Trophoblast cell (in vitro differentiated cells and primary cell): Measurements from ENCODE around the gene RNMT.

ENCODE experiments used
- DNase-seq, 2 donors: peaks; one replicate each; pipeline ENCODE4 v3.0.0-alpha.2; 2016
- H2AFZ ChIP-seq: 2 replicates; pipeline ENCODE4 v1.6.1; 2013; ENCODE audit warnings: low read length, moderate library complexity, mild to moderate bottlenecking; ENCODE audit not compliant: insufficient read depth, poor library complexity
- H2AK5ac ChIP-seq: 2 replicates; pipeline ENCODE4 v1.6.1; 2013; ENCODE audit warnings: mild to moderate bottlenecking, low read length
- H2BK120ac ChIP-seq: 2 replicates; pipeline ENCODE4 v1.6.1; 2013; ENCODE audit warnings: low read length, mild to moderate bottlenecking, moderate library complexity; ENCODE audit not compliant: insufficient read depth, poor library complexity
- H2BK12ac ChIP-seq: 2 replicates; pipeline ENCODE4 v1.6.1; 2013; ENCODE audit warnings: mild to moderate bottlenecking, low read length, moderate library complexity
- H2BK5ac ChIP-seq: 2 replicates; pipeline ENCODE4 v1.6.1; 2013; ENCODE audit warnings: low read length, low read depth, moderate library complexity, mild to moderate bottlenecking; ENCODE audit not compliant: poor library complexity
- H3K14ac ChIP-seq: 2 replicates; pipeline ENCODE4 v1.6.1; 2013; ENCODE audit warnings: mild to moderate bottlenecking, low read length
- H3K18ac ChIP-seq: 2 replicates; pipeline ENCODE4 v1.6.1; 2013; ENCODE audit warnings: mild to moderate bottlenecking, low read length
- H3K23ac ChIP-seq: 2 replicates; pipeline ENCODE4 v1.6.1; 2013; ENCODE audit warnings: low read length
- H3K27ac ChIP-seq: 2 replicates; pipeline ENCODE4 v1.5.1; 2013; ENCODE audit warnings: low read depth, mild to moderate bottlenecking, inconsistent platforms, low read length, moderate library complexity
- H3K27me3 ChIP-seq: 2 replicates; pipeline ENCODE4 v1.6.1; 2013; ENCODE audit warnings: inconsistent platforms, mild to moderate bottlenecking, low read length, moderate library complexity; ENCODE audit not compliant: insufficient read depth
- H3K36me3 ChIP-seq, 2 experiments: 1 replicate in 1 of 2; 2 replicates in 1 of 2; pipeline ENCODE4 v1.6.1; 2013; ENCODE audit warnings: low read length in 2 of 2, mild to moderate bottlenecking in 2 of 2, moderate library complexity in 1 of 2; ENCODE audit not compliant: insufficient read depth in 2 of 2, control insufficient read depth in 1 of 2
- H3K4ac ChIP-seq: 2 replicates; pipeline ENCODE4 v1.6.1; 2013; ENCODE audit warnings: low read depth, mild to moderate bottlenecking, low read length, moderate library complexity
- H3K4me1 ChIP-seq, 2 experiments: 1 replicate in 1 of 2; 2 replicates in 1 of 2; pipeline ENCODE4 v1.6.1; 2013; ENCODE audit warnings: low read length in 2 of 2, mild to moderate bottlenecking in 2 of 2, moderate library complexity in 1 of 2; ENCODE audit not compliant: insufficient read depth in 2 of 2, control insufficient read depth in 1 of 2
- H3K4me2 ChIP-seq: 2 replicates; pipeline ENCODE4 v1.6.1; 2013; ENCODE audit warnings: inconsistent platforms, mild to moderate bottlenecking, low read length, moderate library complexity
- H3K4me3 ChIP-seq: 2 replicates; pipeline ENCODE4 v1.5.1; 2013; ENCODE audit warnings: mild to moderate bottlenecking, low read depth, low read length, inconsistent platforms
- H3K79me1 ChIP-seq: one replicate; pipeline ENCODE4 v1.6.1; 2013; ENCODE audit warnings: low read length
- H3K79me2 ChIP-seq: 2 replicates; pipeline ENCODE4 v1.6.1; 2013; ENCODE audit warnings: low read length, mild to moderate bottlenecking; ENCODE audit not compliant: control insufficient read depth, insufficient read depth, poor library complexity
- H3K9ac ChIP-seq: 2 replicates; pipeline ENCODE4 v1.6.1; 2013; ENCODE audit warnings: mild to moderate bottlenecking, low read length
- H3K9me3 ChIP-seq: 2 replicates; pipeline ENCODE4 v1.6.1; 2013; ENCODE audit warnings: low read depth, mild to moderate bottlenecking, control low read depth, inconsistent platforms, low read length; ENCODE audit not compliant: insufficient read depth
- H4K12ac ChIP-seq: 2 replicates; pipeline ENCODE4 v1.6.1; 2013; ENCODE audit warnings: low read depth, mild to moderate bottlenecking, low read length, moderate library complexity
- H4K8ac ChIP-seq: 2 replicates; pipeline ENCODE4 v1.6.1; 2013; ENCODE audit warnings: low read depth, mild to moderate bottlenecking, low read length, moderate library complexity
- H4K91ac ChIP-seq: one replicate; pipeline ENCODE4 v1.6.1; 2013; ENCODE audit warnings: low read depth, mild to moderate bottlenecking, low read length, moderate library complexity
- WGBS: extraction: QIAGEN DNeasy Blood & Tissue Kit; methylation state at CpG from one replicate; pipeline ENCODE4 v1.1.7; 2013; ENCODE audit warnings: missing lambda C conversion rate; ENCODE audit not compliant: insufficient read length, insufficient coverage; ENCODE audit errors: extremely low coverage; 5-methylcytosine and 5-hydroxymethylcytosine counted together

RNMT gene

DNA sequence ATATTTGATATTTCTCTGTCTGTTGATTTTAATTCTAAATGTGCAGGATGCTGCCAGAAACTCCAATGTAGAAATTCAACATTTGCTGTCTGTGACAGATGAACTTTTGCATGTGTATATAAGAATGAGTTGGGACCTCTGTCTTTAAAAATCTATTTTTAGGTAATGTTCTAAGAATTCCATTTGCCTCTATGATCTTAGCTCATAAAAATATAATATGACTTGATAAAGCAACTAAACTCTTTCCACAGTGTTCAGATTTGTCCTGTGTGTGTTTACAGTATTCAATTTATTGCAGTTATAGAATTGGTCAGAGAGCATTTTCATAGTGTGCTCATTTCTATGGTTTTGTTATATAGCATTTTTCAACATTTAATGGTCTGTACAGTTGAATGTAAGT lies 33.6 kb downstream of the RNMT start:
- Histone ChIP-seq H3K27ac (no peak overlapping the region), H2BK120ac (no peak overlapping the region), H3K18ac (no peak overlapping the region), H4K12ac (no peak overlapping the region), H4K8ac (no peak overlapping the region), H2BK12ac (no peak overlapping the region), H3K4me3 (no peak overlapping the region), H3K4me2 (no peak overlapping the region), H3K79me2 (no peaks in the 10 kb centered on the region), H2AK5ac (no peak overlapping the region), H3K27me3 (no peaks in the 10 kb centered on the region), H4K91ac (no peak overlapping the region), H3K9ac (no peak overlapping the region), H3K4ac (no peak overlapping the region), H3K14ac (no peak overlapping the region), H3K23ac (no peak overlapping the region), H3K4me1 (no peaks in the 10 kb centered on the region), H3K36me3 (peaks cover 4 to 16% of the 10 kb centered on the region in 2 experiments), H2AFZ (no peak overlapping the region), H2BK5ac (no peak overlapping the region), H3K9me3 (peaks cover 3% of the 10 kb centered on the region), H3K79me1 (no peaks in the 10 kb centered on the region)
- no peak for DNase-seq

DNA sequence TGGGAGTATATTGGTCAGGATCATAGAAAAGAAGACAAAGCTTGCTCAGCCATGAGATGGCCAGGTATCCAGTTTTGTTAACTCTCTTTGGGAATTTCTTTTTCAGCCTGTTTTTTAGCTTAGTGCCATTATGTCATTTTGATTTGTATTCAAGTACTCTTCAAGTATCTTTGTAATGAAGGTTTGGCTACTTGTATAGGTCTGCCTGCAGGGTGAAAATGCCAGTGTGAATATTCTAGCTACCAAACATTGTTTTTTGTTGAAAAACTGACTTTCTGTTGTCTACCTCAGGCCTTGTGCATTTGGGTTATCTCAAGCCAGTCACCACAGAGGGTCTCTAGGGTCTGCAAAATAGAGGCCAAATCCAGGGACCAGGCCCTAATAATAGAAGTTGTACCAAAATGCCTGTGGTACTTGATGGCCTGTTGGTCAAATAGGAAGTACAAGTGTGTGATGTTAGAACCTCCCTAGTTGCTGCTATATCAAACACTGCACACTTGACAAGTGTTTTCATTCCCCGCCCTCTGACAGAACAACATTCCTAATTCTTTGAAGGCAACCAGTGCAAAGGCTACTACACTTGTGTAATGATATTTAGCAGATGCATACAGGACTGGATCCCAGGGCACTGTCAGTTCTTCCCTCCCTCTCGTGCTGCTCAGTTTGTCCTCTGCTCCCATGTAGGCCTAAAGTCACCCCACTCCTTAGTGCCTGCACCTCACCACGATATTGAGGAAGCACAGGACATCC lies 36.4 kb downstream of the RNMT start:
- H3K27me3 ChIP-seq = no peaks in the 10 kb centered on the region
- H3K27ac ChIP-seq = no peak overlapping the region
- H3K14ac ChIP-seq = no peak overlapping the region
- no peaks in the 10 kb centered on the region for H3K4me1 ChIP-seq
- H3K4me2 ChIP-seq = no peak overlapping the region
- no peak overlapping the region for H2BK120ac ChIP-seq
- no peak overlapping the region for H4K8ac ChIP-seq
- no peak overlapping the region for H3K23ac ChIP-seq
- H2AK5ac ChIP-seq = no peak overlapping the region
- no peak overlapping the region for H3K18ac ChIP-seq
- WGBS = no CpG with 5 or more reads among the region's 3 CpGs
- H2BK12ac ChIP-seq = no peak overlapping the region
- no peak overlapping the region for H4K12ac ChIP-seq
- H3K9ac ChIP-seq = no peak overlapping the region
- H3K4me3 ChIP-seq = no peak overlapping the region
- H3K9me3 ChIP-seq = peaks cover 10% of the 10 kb centered on the region
- H3K4ac ChIP-seq = no peak overlapping the region
- no peaks in the 10 kb centered on the region for H3K79me2 ChIP-seq
- H3K36me3 ChIP-seq = peaks cover 7 to 14% of the 10 kb centered on the region in 2 experiments
- H4K91ac ChIP-seq = no peak overlapping the region
- peak; percentile 35 to 76 for DNase-seq
- H2AFZ ChIP-seq = no peak overlapping the region
- H2BK5ac ChIP-seq = no peak overlapping the region
- no peaks in the 10 kb centered on the region for H3K79me1 ChIP-seq

DNA sequence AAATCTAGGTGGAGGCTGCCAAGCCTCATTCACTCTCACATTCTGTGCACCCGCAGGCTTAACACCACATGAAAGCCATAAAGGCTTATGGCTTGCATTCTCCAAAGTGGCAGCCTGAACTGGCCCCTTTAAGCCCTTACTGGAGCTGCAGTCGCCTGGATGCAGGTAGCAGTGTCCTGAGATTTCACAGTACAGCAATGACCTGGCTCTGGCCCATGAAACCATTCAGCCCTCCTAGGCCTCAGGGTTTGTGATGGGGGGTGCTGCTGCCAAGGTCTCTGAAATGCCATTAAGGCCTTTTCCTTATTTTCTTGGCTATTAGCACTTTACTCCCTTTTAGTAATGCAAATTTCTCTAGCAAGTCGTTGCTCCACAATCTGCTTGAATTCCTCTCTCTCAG lies 48.6 kb downstream of the RNMT start:
- Histone ChIP-seq H4K8ac (no peak overlapping the region), H2BK120ac (no peak overlapping the region), H4K12ac (no peak overlapping the region), H3K79me1 (no peaks in the 10 kb centered on the region), H3K23ac (no peak overlapping the region), H3K14ac (no peak overlapping the region), H3K4me2 (no peak overlapping the region), H3K4ac (no peak overlapping the region), H3K4me3 (no peak overlapping the region), H2BK5ac (no peak overlapping the region), H3K18ac (no peak overlapping the region), H3K27ac (no peak overlapping the region), H3K36me3 (no peaks in the 10 kb centered on the region), H4K91ac (no peak overlapping the region), H2BK12ac (no peak overlapping the region), H3K4me1 (no peaks in the 10 kb centered on the region), H3K27me3 (no peaks in the 10 kb centered on the region), H3K79me2 (no peaks in the 10 kb centered on the region), H2AFZ (no peak overlapping the region), H2AK5ac (no peak overlapping the region), H3K9me3 (no peaks in the 10 kb centered on the region), H3K9ac (no peak overlapping the region)
- WGBS = no CpG with 5 or more reads among the region's 3 CpGs
- no peak for DNase-seq

DNA sequence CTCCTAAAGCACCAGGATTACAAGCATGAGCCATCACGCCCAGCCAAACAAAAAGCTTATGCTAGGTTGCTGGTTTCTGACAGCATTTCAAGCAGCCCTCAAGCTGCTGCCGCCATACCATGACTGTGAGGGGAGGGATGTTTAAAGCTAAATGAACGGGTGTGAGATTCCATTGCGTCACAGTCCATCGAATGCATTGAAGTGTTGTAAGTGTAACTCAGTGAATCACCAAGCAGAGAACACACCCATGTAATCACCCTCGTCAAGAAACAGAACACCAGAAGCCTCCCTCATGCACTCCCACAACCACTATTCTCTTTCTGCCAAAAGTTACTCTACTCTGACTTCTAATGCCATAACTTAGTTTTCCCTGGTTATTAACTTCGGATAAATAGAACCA lies 64.7 kb downstream of the RNMT start:
- Histone ChIP-seq H3K9me3 (no peaks in the 10 kb centered on the region), H3K9ac (no peak overlapping the region), H3K27ac (no peak overlapping the region), H2AK5ac (no peak overlapping the region), H4K91ac (no peak overlapping the region), H2BK5ac (no peak overlapping the region), H3K4me1 (peaks cover under 1% of the 10 kb centered on the region in 2 experiments), H4K8ac (no peak overlapping the region), H3K27me3 (no peaks in the 10 kb centered on the region), H3K18ac (no peak overlapping the region), H2BK12ac (no peak overlapping the region), H3K4me3 (no peak overlapping the region), H3K4me2 (no peak overlapping the region), H4K12ac (no peak overlapping the region), H2BK120ac (no peak overlapping the region), H3K4ac (no peak overlapping the region), H3K23ac (no peak overlapping the region), H3K79me2 (no peaks in the 10 kb centered on the region), H3K14ac (no peak overlapping the region), H2AFZ (no peak overlapping the region), H3K36me3 (no peaks in the 10 kb centered on the region), H3K79me1 (no peaks in the 10 kb centered on the region)
- no CpG with 5 or more reads among the region's 7 CpGs for WGBS
- peak; percentile 80 to 86 for DNase-seq
